SH-SY5Y (cell line): ENCODE data around the gene ZBTB21.

Experiments used
- GATA2 ChIP-seq: IDR thresholded peaks from 2 replicates; pipeline ENCODE4 v1.6.1; 2011; ENCODE audit warnings: mild to moderate bottlenecking, low read depth, low read length
- GATA3 ChIP-seq: IDR thresholded peaks from 2 replicates; pipeline ENCODE4 v1.6.1; 2011; ENCODE audit warnings: low read depth, mild to moderate bottlenecking, low read length, moderate library complexity

- no peak for TF ChIP-seq GATA3
- TF ChIP-seq GATA2, result no peak
Observed at GRCh38 chr21:42031241-42031640, 21.1 kb upstream of the ZBTB21 start.
